K562 (cell line): ENCODE measurements around the gene GAL3ST1. TPM values are rescaled to one million over a fixed set of nuclear protein-coding genes. Genes with fewer than 3 reads are reported as not detected.

Experiments used
- ARID3A ChIP-seq: IDR thresholded peaks from 2 replicates; pipeline ENCODE4 v1.6.1; 2012; ENCODE audit warnings: low read depth, low read length, improper control_type of control experiment, borderline replicate concordance
- CBX1 ChIP-seq: sonication (generic); IDR thresholded peaks from 2 replicates; pipeline ENCODE4 v1.6.1; 2016; ENCODE audit warnings: antibody characterized with exemption, low read depth, mild to moderate bottlenecking
- CEBPZ ChIP-seq: fragments of 150-350 bp; IDR thresholded peaks from 2 replicates; pipeline ENCODE4 v1.6.1; 2014; ENCODE audit warnings: low read depth, mild to moderate bottlenecking, low read length, borderline replicate concordance
- CHD2 ChIP-seq: IDR thresholded peaks from 2 replicates; pipeline ENCODE4 v1.6.1; 2011; ENCODE audit warnings: low read depth, low read length
- CREB3 ChIP-seq: fragments of 450-650 bp; conservative IDR thresholded peaks from 2 replicates; pipeline ENCODE4 v1.6.1; 2016; ENCODE audit warnings: missing genetic modification characterization, low read depth, mild to moderate bottlenecking, missing compliant biosample characterization, moderate library complexity
- ELF1 ChIP-seq: fragments of 200-800 bp; sonication (Bioruptor generic); IDR thresholded peaks from 2 replicates; pipeline ENCODE4 v1.6.1; 2016; ENCODE audit warnings: missing genetic modification characterization, missing compliant biosample characterization
- EP300 ChIP-seq: IDR thresholded peaks from 2 replicates; pipeline ENCODE4 v1.6.1; 2012; ENCODE audit warnings: low read length, improper control_type of control experiment
- GATAD2A ChIP-seq: fragments of 450-650 bp; IDR thresholded peaks from 2 replicates; pipeline ENCODE4 v1.6.1; 2017
- MLLT1 ChIP-seq, 2 experiments: fragments of 450-650 bp; IDR thresholded peaks; 2 replicates each; pipeline ENCODE4 v1.6.1; 2016
- MTA1 ChIP-seq: fragments of 450-650 bp; IDR thresholded peaks from 2 replicates; pipeline ENCODE4 v1.6.1; 2017; ENCODE audit warnings: borderline replicate concordance
- MXD1 ChIP-seq: fragments of 250-450 bp; sonication (Bioruptor Pico); IDR thresholded peaks from 2 replicates; pipeline ENCODE4 v1.8.0; 2021; ENCODE audit warnings: borderline replicate concordance, mild to moderate bottlenecking, moderate library complexity; ENCODE audit not compliant: poor library complexity, severe bottlenecking
- PBX2 ChIP-seq, 2 experiments: IDR thresholded peaks in 1 of 2; conservative IDR thresholded peaks in 1 of 2; 2 replicates each; pipeline ENCODE4 v1.6.1; 2016; ENCODE audit warnings: low read depth in 2 of 2, mild to moderate bottlenecking in 1 of 2, missing compliant biosample characterization in 1 of 2, missing genetic modification characterization in 1 of 2, moderate library complexity in 1 of 2
- SLC30A9 ChIP-seq: fragments of 250-450 bp; sonication (Bioruptor Pico); IDR thresholded peaks from 2 replicates; pipeline ENCODE4 v1.8.0; 2022; ENCODE audit warnings: mild to moderate bottlenecking, moderate library complexity
- XRCC4 ChIP-seq: IDR thresholded peaks from one replicate; pipeline ENCODE4 v1.6.1; 2011; ENCODE audit not compliant: insufficient read depth, insufficient read length; ENCODE audit errors: extremely low read depth
- ZKSCAN1 ChIP-seq: fragments of 150-350 bp; IDR thresholded peaks from 2 replicates; pipeline ENCODE4 v1.6.1; 2016; ENCODE audit warnings: low read depth, low read length
- ZNF668 ChIP-seq: fragments of 250-450 bp; sonication (Bioruptor Pico); IDR thresholded peaks from 2 replicates; pipeline ENCODE4 v1.8.0; 2022; ENCODE audit warnings: mild to moderate bottlenecking, inconsistent platforms
- polyA plus RNA-seq, 8 experiments: library from polyadenylated mRNA; depleted of rRNA in 4 of 8; stranded (reverse) in 5 of 8; unstranded in 3 of 8; fragments of >200 nt; fragmentation: Nextera tagmentation in 2 of 8; fragmentation: Illumina TruSeq in 1 of 8; extraction: Ambion mirVana in 2 of 8; extraction: Trizol in 1 of 8; gene quantifications; 2 replicates each; pipeline versions ENCODE4 v1.2.1 to v1.2.3, GENCODE V29; 2011 to 2014; ENCODE audit warnings: inconsistent platforms in 1 of 8, missing spikeins in 1 of 8
- total RNA-seq, 7 experiments: library from RNA; depleted of rRNA in 6 of 7; stranded (reverse); fragments of >200 nt in 6 of 7; fragmentation: Illumina TruSeq in 2 of 7; extraction: Trizol in 2 of 7; gene quantifications; 2 replicates each; pipeline versions ENCODE4 v1.2.1 to v1.2.3, GENCODE V29; 2011 to 2021; ENCODE audit warnings: low replicate concordance in 1 of 7

GAL3ST1 gene
- total and polyA plus RNA-seq, 9 of the 15 experiments (the other 6 are each of a cell fraction or from before 2014, with no cell fraction given): 0.03 to 1.9 (median 0.33) TPM; not detected in 1

- TF ChIP-seq ZKSCAN1 (no peak), ZNF668 (no peak), MTA1 (no peak), XRCC4 (no peak), MLLT1 (IDR thresholded peaks at IDR 0.05) (no peak), CREB3 (tag) (no peak), CHD2 (no peak), ELF1 (tag) (peak; percentile 73), PBX2 (CRISPR knock-in tag; IDR thresholded peaks at IDR 0.05; ENCODE audit: low read depth) (no peak), PBX2 (tag; conservative IDR thresholded peaks at IDR 0.05; ENCODE audit: low read depth) (peak; percentile 45; the same call in 1 of the 2 replicates), EP300 (no peak), CBX1 (peak; percentile 66; the same call in 1 of the 2 replicates), ARID3A (no peak), CEBPZ (no peak), MXD1 (no peak), SLC30A9 (CRISPR knock-in tag) (no peak), GATAD2A (no peak)
These were observed 31.1 kb upstream of the GAL3ST1 start (continued) for GRCh38 chr22:30605449-30606110.
